Retinal pigment epithelial cell (primary cell): Measurements from ENCODE around the gene ZIC5.

ENCODE experiments used
- DNase-seq: peaks from one replicate; pipeline ENCODE4 v3.0.0-alpha.2; 2010; ENCODE audit warnings: low read depth
- H3K4me3 ChIP-seq: 2 replicates; pipeline ENCODE4 v1.5.1; 2011; ENCODE audit warnings: mild to moderate bottlenecking, low read length, control low read depth, moderate library complexity
- CTCF ChIP-seq: conservative IDR thresholded peaks from 2 replicates; pipeline ENCODE4 v1.5.1; 2011; ENCODE audit warnings: low read depth, low read length, control low read depth, inconsistent platforms

The ZIC5 gene

DNA sequence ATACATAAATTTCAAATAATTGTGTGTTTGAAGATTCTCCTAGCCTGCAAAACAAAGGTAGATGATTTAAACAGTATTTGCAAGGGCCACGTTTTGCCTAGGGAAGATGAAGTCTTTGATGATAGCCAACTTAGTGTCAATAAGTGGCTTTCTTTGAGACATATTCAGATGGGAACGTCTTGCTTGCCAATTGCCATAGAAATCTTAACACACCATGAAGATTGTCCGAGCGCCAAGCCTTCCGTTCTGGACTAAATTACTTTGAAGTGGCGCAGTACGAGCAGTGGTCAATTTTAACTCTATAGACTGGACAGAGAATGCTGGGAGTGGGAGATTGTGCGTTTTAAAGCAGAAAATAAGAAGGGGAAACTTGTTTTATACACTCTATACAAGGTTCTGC lies 9.9 kb downstream of the ZIC5 start:
- no peak for DNase-seq
- H3K4me3 ChIP-seq, result no peak overlapping the region
- no peak for TF ChIP-seq CTCF

- no peak for DNase-seq
- no peak for TF ChIP-seq CTCF
- no peak overlapping the region for H3K4me3 ChIP-seq
Measured at GRCh38 chr13:99960663-99961311, 10.8 kb downstream of the ZIC5 start.

- no peak for DNase-seq
- no peak for TF ChIP-seq CTCF
- no peak overlapping the region for H3K4me3 ChIP-seq
Measured at GRCh38 chr13:99959540-99960230, 11.9 kb downstream of the ZIC5 start.

- H3K4me3 ChIP-seq, result no peak overlapping the region
- DNase-seq, result no peak
- TF ChIP-seq CTCF, result no peak
Measured at GRCh38 chr13:99959127-99959539, 12.4 kb downstream of the ZIC5 start.

DNA sequence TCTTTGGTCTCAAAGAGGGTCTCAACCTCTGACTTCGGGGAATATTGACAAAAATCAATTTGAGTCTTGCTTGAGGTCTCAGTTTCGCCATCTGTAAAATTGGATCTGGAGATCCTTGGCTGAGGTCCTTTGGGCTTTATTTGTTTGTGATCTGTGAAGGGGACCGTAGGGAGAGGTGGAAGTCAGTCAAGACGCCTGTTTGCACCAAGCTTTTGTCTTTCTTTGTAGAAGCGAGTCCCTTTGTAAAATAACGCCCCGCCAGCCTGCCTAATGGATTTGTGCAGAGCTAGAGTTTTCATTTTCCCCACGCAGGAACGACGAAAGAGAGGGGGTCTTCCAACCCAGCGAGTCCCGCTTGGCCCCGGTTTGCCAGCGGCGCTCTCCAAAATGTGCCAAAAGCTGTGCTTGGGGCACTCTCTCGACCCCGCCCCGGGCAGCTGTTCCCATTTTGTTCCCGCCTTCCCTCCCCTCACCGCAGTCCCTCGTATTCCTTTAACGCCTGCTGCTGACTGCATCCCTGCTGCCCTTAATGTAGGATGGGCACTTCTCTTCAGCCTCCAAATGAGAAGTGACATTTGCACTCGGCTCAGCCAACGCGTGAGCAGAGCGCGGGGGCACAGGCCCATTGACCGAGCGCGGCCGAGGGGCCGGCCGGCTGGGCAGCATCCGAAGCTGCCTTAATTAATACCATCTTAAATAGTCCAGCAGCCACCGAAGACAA lies 13.0 kb downstream of the ZIC5 start:
- no peak for DNase-seq
- TF ChIP-seq CTCF, result no peak
- no peak overlapping the region for H3K4me3 ChIP-seq

DNA sequence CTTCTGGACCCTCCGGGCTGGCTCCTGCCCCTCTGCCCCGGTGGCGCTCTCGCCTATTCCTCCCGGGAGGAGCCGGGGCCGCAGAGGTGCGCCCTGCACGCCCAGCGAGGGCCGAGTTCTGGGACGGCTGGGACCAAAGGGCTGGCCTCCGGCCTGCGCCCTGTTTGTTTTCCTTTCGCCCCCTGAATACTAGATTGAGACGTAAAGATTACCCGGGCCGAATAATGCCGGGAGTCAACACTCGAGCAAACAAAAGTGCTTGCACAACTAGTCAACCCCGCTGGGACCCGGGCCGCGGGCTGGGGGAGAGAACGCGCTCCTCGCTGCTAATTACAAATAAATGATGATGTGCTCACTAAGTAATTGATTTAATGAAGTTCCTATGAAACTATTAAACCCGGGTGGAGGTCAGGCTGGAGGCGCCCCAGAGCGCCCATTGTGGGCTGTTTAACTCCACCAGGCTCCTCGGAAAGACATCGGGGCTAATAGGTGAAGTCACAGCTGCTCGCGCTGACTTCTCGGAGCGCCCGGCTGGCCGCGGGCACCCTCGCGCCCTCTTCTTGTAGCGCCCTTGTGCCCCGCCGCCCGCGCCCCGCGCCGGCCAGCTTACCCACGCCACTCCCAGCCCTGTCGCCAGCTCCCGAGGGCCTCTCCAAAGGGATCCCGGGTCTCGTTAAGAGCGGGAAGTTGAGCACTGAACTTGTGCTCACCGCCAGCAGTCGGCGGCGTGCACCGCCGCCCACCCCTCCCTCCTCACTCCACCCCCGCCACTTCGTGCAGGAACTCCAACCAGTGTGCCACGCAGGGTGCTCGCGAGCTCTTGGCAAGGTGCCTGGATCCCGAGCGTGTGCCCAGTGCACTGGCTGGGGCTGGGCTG lies 14.9 kb downstream of the ZIC5 start:
- H3K4me3 ChIP-seq, result no peak overlapping the region
- TF ChIP-seq CTCF, result no peak
- no peak for DNase-seq
